Esophagus squamous epithelium (tissue), 4 donors: ENCODE results near the gene PSPN.

Experiments
- CTCF ChIP-seq, 6 experiments: fragments of 450-650 bp in 4 of 6; fragments of 200-600 bp in 2 of 6; sonication (generic) in 2 of 6; IDR thresholded peaks; one replicate each; pipeline ENCODE4 v1.5.1; 2016 to 2019; ENCODE audit warnings: antibody characterized with exemption in 6 of 6, mild to moderate bottlenecking in 4 of 6, moderate library complexity in 4 of 6
- POLR2A ChIP-seq, 4 donors: fragments of 450-650 bp; IDR thresholded peaks; one replicate each; pipeline ENCODE4 v1.6.1; 2017; ENCODE audit warnings: antibody characterized with exemption in 4 of 4, mild to moderate bottlenecking in 4 of 4, moderate library complexity in 3 of 4

- TF ChIP-seq CTCF (IDR thresholded peaks at IDR 0.05) (no peak), POLR2A (IDR thresholded peaks at IDR 0.05) (no peak)
These were observed 13.7 kb downstream of the PSPN start for GRCh38 chr19:6362027-6362350.
